Activated CD4-positive, alpha-beta T cell treated with anti-CD3 and anti-CD28 coated beads, Interleukin-2, amount 50 U/mL, for 1 hour (primary cell): Measurements from ENCODE around the gene COLQ.
A peak's percentile ranks its signal among the peaks of the same experiment; 100 is the strongest.
"Not testable (repeated sequence)": the region's sequence is repeated elsewhere in the genome, so short reads cannot be mapped to it uniquely, and the experiment has no call there.

Experiments used
- DNase-seq: peaks from one replicate; pipeline ENCODE4 v3.0.0-alpha.2; 2020

Gene COLQ

GRCh38 chr3:15521573-15521965 lies at the start of gene COLQ:
Gene COLQ (minus strand): TSS chr3:15521706. CDS start chr3:15521625, 81 bp downstream.
- no peak for DNase-seq

- no peak for DNase-seq
Observed at GRCh38 chr3:15563190-15563589, 41.7 kb upstream of the COLQ start.

DNA sequence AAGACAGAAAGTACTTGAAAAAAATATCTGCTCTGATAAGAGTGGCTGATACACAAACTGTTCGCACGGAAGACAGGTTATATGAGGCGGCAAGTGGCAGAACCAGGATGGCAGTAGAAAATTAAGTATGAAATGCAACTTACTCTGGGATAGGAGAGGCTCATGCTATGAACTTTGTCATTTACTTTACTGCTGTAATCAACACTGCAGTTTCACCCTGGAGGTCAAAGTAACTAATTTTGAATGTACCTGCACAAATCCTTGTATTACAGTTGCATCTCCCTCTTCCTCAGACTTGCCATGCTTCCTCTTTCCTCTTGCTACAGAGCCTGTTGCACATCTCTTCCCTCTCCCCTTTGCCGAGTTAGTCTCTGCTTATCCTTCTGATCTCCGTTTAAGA lies 41.1 kb upstream of the COLQ start:
- no peak for DNase-seq

- DNase-seq = no peak
Observed at GRCh38 chr3:15558581-15558980, 37.1 kb upstream of the COLQ start.

- peak; percentile 41 for DNase-seq
Observed at GRCh38 chr3:15557511-15557946, 36.0 kb upstream of the COLQ start.

DNA sequence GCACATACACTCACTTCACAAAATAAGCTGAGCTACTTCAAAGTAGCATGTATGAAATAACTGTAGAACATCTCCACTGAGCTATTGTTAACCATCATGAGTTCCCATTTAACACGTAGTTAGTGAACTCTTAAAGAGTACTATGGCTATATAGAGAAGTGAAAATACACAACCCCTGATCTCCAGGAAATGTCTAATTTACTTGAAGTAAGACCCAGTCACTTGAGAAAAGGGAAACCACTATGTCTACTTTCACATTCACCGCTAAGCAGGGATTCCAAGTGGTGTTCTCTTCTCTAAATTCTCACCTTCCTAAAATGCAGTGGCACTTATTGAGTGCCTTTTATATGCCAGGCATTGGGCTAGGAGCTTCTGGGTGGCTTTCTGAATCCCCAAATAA lies 35.0 kb upstream of the COLQ start:
- no peak for DNase-seq

DNA sequence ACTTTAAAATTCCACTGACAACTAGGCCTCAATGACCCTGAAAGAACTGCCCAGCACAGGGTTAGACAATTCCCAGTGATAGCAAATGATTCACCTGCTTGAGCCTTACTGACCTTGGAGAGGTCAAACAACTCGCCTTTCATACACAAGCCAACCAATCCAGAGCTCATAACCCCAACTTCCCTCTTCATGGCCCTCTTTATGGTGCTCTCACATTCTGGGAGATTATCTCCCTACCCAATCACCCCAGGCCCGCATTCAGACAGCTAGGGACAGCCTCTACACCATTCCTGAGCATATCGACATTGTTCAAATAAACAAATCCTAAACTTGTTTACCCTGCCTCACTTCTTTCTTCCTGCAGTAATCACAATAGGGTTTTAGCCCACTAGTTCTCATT lies 32.2 kb upstream of the COLQ start:
- no peak for DNase-seq

GRCh38 chr3:15551902-15552301 lies 30.4 kb upstream of the COLQ start:
- DNase-seq = no peak

DNA sequence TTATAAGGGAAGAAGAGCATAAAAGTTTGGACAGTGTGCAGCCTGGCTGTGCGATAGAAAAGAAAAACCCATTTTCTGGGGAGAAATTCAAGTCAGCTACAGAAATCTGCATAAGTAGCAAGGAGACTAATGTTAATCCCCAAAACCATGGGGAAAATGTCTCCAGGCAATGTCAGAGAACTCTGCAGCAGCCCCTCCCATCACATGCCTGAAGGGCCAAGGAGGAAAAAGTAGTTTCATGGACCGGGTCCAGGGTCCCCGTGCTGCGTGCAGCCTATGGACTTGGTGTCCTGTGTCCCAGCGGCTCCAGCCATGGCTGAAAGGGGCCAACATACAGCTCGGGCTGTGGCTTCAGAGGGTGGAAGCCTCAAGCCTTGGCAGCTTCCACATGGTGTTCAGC lies 28.3 kb upstream of the COLQ start:
- no peak for DNase-seq

- DNase-seq = no peak
Observed at GRCh38 chr3:15542614-15543013, 21.1 kb upstream of the COLQ start.

DNA sequence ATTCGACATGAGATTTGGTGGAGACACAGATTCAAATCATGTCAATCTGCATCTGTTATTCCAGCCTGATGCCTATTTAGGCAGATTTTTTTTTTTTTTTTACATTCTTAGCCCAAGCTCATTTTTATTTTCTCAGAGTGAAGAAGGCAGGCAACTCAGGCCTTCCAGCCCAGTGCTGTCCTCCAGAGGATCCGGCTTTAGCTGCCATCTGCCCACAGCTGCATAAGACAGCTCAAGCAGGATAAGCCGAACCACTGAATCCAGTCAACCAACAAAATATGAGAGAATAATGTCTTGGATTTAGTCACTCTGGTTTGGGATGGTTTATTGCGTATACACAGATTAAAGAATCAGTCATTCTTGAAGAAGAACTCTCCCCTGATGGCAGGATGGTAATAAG lies 19.9 kb upstream of the COLQ start:
- no peak for DNase-seq

DNA sequence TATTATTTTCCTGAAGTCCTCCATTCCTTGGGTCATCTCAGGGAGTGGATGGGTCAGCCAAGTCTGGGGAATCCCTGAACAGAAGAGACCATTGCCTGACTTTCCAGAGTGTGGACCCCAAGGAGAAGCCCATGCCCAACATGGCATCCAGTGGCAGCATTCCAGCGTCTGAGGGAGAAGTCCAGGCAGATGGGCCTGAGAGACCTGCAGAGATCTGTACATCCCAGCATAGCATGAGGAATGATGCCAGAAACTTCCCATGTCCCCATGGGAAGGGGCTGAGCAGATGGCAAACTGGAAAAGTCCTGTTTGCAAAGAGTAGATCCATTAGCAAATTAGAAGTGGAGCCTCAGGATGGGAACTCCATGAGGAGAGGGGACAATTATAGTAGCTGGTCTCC lies 17.6 kb upstream of the COLQ start:
- DNase-seq = no peak

- no peak for DNase-seq
Observed at GRCh38 chr3:15538345-15538744, 16.8 kb upstream of the COLQ start.

GRCh38 chr3:15536856-15537255 lies 15.3 kb upstream of the COLQ start:
- DNase-seq = no peak

DNA sequence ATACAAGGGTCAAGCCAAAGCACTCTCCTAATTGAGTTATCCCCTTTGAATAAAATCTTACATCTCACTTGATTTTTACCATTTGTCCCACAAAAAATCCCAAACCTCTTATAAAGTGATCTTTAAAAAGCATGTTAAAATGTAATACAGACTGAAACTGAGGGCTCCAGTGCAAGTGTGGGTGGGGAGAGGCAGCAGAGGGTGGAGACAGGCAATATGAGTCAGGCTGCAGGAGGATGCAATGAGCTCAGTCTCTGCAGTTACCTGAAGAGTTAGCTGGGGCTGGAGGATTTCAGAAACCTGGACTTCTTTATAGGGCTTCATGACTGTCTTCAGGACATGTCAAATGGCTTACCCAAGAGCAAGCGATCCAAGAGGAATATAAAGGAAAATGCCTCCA lies 14.2 kb upstream of the COLQ start:
- peak; percentile 27 for DNase-seq

- DNase-seq = not testable (repeated sequence)
Observed at GRCh38 chr3:15532614-15533013, 11.1 kb upstream of the COLQ start.

- DNase-seq = no peak
Observed at GRCh38 chr3:15531346-15531745, 9.8 kb upstream of the COLQ start.

DNA sequence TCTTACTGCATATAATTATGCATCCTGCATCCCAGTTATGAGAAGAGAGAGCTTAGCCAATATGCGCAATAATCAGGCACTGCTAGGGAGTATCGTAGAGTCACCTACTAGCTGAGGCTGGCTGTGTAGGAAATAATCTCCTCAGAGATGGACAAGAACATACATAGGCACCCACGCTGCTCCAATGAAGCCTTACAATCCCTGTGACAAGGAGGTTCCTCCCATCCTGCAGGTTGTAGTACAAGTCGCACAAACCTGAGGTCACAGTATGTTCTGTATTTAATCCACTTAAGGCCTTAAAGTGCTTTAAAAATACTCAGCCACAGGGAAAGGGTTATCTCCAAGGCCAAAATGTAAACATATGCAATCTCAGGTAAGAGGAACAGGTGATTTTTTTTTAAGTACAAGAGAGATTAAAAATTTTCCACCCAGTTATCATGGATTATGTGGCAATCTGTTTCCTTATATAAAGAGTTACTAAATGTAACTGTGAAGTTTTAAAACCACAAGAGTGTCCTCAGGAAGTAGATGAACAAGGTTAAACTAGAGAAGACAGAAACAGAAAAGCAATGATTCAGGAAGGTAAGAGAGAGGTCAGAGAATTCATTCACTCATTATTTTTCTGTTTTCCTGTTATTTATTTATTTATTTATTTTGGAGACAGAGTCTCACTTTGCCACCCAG lies 7.5 kb upstream of the COLQ start:
- no peak for DNase-seq

- no peak for DNase-seq
Observed at GRCh38 chr3:15527031-15527459, 5.5 kb upstream of the COLQ start.

DNA sequence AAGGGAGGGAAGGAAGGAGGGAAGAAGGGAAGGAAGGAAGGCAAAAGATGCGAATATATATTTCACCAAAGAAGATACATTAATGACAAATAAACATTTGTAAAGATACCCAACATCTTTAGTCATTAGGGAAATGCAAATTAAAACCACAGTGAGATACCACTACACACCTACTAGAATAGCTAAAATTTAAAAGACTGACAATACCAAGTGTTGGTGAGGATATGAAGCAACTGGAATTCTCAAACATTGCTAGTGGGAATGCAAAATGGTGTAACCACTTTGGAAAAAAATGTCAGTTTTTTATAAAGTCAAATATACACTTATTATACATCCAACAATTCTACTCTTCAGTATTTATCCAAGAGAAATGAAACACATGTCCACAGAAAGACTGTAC lies 4.3 kb upstream of the COLQ start:
- DNase-seq = no peak

DNA sequence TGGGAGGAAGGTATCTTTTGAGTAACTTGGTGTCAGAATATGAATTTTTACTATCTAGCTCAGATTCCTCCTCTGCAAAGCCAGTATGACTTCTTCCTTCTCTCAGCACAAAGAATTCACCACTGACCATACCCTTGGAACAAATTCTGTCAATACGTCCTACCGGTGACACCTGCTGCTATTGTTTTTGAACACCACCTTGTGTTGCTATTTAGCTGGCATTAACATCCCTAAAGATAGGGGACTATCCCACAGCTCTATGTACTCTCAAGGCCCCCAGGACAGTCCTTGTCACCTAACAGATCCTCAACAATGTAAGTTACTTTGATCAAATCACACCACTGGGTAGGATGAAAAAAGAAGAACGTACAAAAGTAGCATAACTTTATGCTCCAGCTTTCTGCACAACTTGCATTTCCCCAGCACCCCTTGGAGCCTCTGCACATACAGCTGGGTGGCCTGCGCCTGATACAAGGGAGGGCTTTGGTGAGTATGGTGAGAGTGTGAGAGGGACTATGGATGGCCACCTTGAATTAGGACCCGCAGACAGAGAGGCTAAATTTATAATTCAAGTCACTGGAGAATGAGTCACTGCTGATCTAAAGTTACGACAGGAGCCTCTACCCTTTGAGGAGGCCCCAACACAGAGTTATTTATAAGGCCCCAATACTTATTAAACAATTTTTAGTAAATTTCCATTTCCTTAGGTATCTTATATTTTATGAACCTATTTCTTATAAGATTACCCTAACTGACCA lies 2.3 kb upstream of the COLQ start:
- no peak for DNase-seq

GRCh38 chr3:15522016-15522415 lies 510 bp upstream of the COLQ start:
- no peak for DNase-seq

GRCh38 chr3:15520804-15521572 lies 518 bp downstream of the COLQ start:
- DNase-seq = no peak

- no peak for DNase-seq
Observed at GRCh38 chr3:15520185-15520584, 1.3 kb downstream of the COLQ start.
